Ishikawa (cell line): Measurements from ENCODE around the gene TAGLN3.

Experiments used
- CEBPB ChIP-seq: IDR thresholded peaks from 2 replicates; pipeline ENCODE4 v1.6.1; 2012
- CREB1 ChIP-seq: IDR thresholded peaks from 2 replicates; pipeline ENCODE4 v1.6.1; 2012; ENCODE audit warnings: low read depth
- EGR1 ChIP-seq: IDR thresholded peaks from 2 replicates; pipeline ENCODE4 v1.6.1; 2012
- EP300 ChIP-seq: IDR thresholded peaks from 2 replicates; pipeline ENCODE4 v1.6.1; 2012; ENCODE audit warnings: borderline replicate concordance
- FOXM1 ChIP-seq: IDR thresholded peaks from 2 replicates; pipeline ENCODE4 v1.6.1; 2012; ENCODE audit warnings: low read depth, borderline replicate concordance
- MAX ChIP-seq: IDR thresholded peaks from 2 replicates; pipeline ENCODE4 v1.6.1; 2012
- NFIC ChIP-seq: IDR thresholded peaks from 2 replicates; pipeline ENCODE4 v1.6.1; 2012
- RAD21 ChIP-seq: IDR thresholded peaks from 2 replicates; pipeline ENCODE4 v1.6.1; 2012; ENCODE audit warnings: low read depth
- REST ChIP-seq: IDR thresholded peaks from 2 replicates; pipeline ENCODE4 v1.6.1; 2012; ENCODE audit warnings: low read depth, mild to moderate bottlenecking
- TAF1 ChIP-seq: IDR thresholded peaks from 2 replicates; pipeline ENCODE4 v1.6.1; 2012; ENCODE audit warnings: low read depth, mild to moderate bottlenecking
- TCF12 ChIP-seq: IDR thresholded peaks from 2 replicates; pipeline ENCODE4 v1.6.1; 2012; ENCODE audit warnings: low read depth
- TEAD4 ChIP-seq: IDR thresholded peaks from 2 replicates; pipeline ENCODE4 v1.6.1; 2012
- USF1 ChIP-seq: IDR thresholded peaks from 2 replicates; pipeline ENCODE4 v1.6.1; 2012
- YY1 ChIP-seq: IDR thresholded peaks from 2 replicates; pipeline ENCODE4 v1.6.1; 2012; ENCODE audit warnings: low read depth
- ZBTB7A ChIP-seq: IDR thresholded peaks from 2 replicates; pipeline ENCODE4 v1.6.1; 2012; ENCODE audit warnings: low read depth

TAGLN3 gene

GRCh38 chr3:112018712-112019111, 20.0 kb downstream of the TAGLN3 start:
- no peak for TF ChIP-seq EGR1
- no peak for TF ChIP-seq REST
- TF ChIP-seq EP300: no peak
- no peak for TF ChIP-seq MAX
- TF ChIP-seq USF1: no peak
- no peak for TF ChIP-seq CREB1
- TF ChIP-seq CEBPB: no peak
- no peak for TF ChIP-seq YY1
- TF ChIP-seq ZBTB7A: no peak
- no peak for TF ChIP-seq NFIC
- no peak for TF ChIP-seq TCF12
- no peak for TF ChIP-seq TEAD4
- no peak for TF ChIP-seq TAF1
- TF ChIP-seq RAD21: no peak
- TF ChIP-seq FOXM1: no peak

- no peak for TF ChIP-seq NFIC
- TF ChIP-seq REST: no peak
- no peak for TF ChIP-seq YY1
- no peak for TF ChIP-seq EP300
- TF ChIP-seq USF1: no peak
- TF ChIP-seq FOXM1: no peak
- TF ChIP-seq RAD21: no peak
- TF ChIP-seq CREB1: no peak
- TF ChIP-seq ZBTB7A: no peak
- TF ChIP-seq TAF1: no peak
- no peak for TF ChIP-seq TCF12
- TF ChIP-seq CEBPB: no peak
- TF ChIP-seq MAX: no peak
- TF ChIP-seq EGR1: no peak
These were observed 21.0 kb downstream of the TAGLN3 start for GRCh38 chr3:112019716-112020115.

GRCh38 chr3:112020674-112021085, 22.0 kb downstream of the TAGLN3 start:
- TF ChIP-seq USF1: no peak
- no peak for TF ChIP-seq TAF1
- TF ChIP-seq EP300: no peak
- no peak for TF ChIP-seq TCF12
- no peak for TF ChIP-seq MAX
- TF ChIP-seq CREB1: no peak

GRCh38 chr3:112027142-112027541, 28.4 kb downstream of the TAGLN3 start:
- no peak for TF ChIP-seq CEBPB
- no peak for TF ChIP-seq USF1
- no peak for TF ChIP-seq TAF1
- no peak for TF ChIP-seq NFIC
- TF ChIP-seq EGR1: no peak
- TF ChIP-seq YY1: no peak
- TF ChIP-seq REST: no peak
- TF ChIP-seq ZBTB7A: no peak
